ENCODE data around the gene CMPK1.
A peak's percentile ranks its signal among the peaks of the same experiment; 100 is the strongest.

Gene CMPK1

GRCh38 chr1:47415728-47416318, 82.2 kb downstream of the CMPK1 start, which contains the start of gene FOXE3:
Gene FOXE3 (plus strand): TSS chr1:47416285. CDS start chr1:47416316, 31 bp downstream.
- H3K36me3 Mint-ChIP-seq, result peaks cover 4% of the 10 kb centered on the region
- no peak for ATAC-seq (ENCODE audit: low read depth)
- peaks cover 5% of the 10 kb centered on the region for H3K4me1 Mint-ChIP-seq
- H3K27me3 Mint-ChIP-seq, result peaks cover 36% of the 10 kb centered on the region
- H3K4me3 Mint-ChIP-seq, result peak within 1 kb of the TSS; percentile 49
- H3K27ac Mint-ChIP-seq, result no peak within 1 kb of the TSS
- no peak for DNase-seq (ENCODE audit: low spot score in 2 of 2)
- H3K9me3 Mint-ChIP-seq, result no peaks in the 10 kb centered on the region

GRCh38 chr1:47416319-47417169, 83.0 kb downstream of the CMPK1 start:
- ATAC-seq (ENCODE audit: low read depth), result no peak
- peaks cover 4% of the 10 kb centered on the region for H3K36me3 Mint-ChIP-seq
- no peak for DNase-seq (ENCODE audit: low spot score in 2 of 2)
- H3K27me3 Mint-ChIP-seq, result peaks cover 36% of the 10 kb centered on the region
- no peak overlapping the region for H3K27ac Mint-ChIP-seq
- H3K4me1 Mint-ChIP-seq, result peaks cover 5% of the 10 kb centered on the region
- H3K9me3 Mint-ChIP-seq, result no peaks in the 10 kb centered on the region
- no peak overlapping the region for H3K4me3 Mint-ChIP-seq

- Mint-ChIP-seq H3K4me1 (peaks cover 5% of the 10 kb centered on the region), H3K36me3 (peaks cover 4% of the 10 kb centered on the region), H3K4me3 (peak overlapping the region; percentile 61), H3K27ac (no peak overlapping the region), H3K9me3 (no peaks in the 10 kb centered on the region), H3K27me3 (peaks cover 36% of the 10 kb centered on the region)
- ATAC-seq (ENCODE audit: low read depth) (no peak), DNase-seq (ENCODE audit: low spot score in 2 of 2) (no peak)
Observed at GRCh38 chr1:47417170-47418044, 83.8 kb downstream of the CMPK1 start.

- no peak for DNase-seq (ENCODE audit: low spot score in 2 of 2)
- peaks cover 36% of the 10 kb centered on the region for H3K27me3 Mint-ChIP-seq
- ATAC-seq (ENCODE audit: low read depth), result no peak
- no peak overlapping the region for H3K27ac Mint-ChIP-seq
- H3K9me3 Mint-ChIP-seq, result no peaks in the 10 kb centered on the region
- peaks cover 5% of the 10 kb centered on the region for H3K4me1 Mint-ChIP-seq
- H3K36me3 Mint-ChIP-seq, result peaks cover 4% of the 10 kb centered on the region
- no peak overlapping the region for H3K4me3 Mint-ChIP-seq
Observed at GRCh38 chr1:47418122-47418521, 84.5 kb downstream of the CMPK1 start.

- Mint-ChIP-seq H3K4me3 (no peak overlapping the region), H3K36me3 (peaks cover 4% of the 10 kb centered on the region), H3K9me3 (no peaks in the 10 kb centered on the region), H3K4me1 (peaks cover 5% of the 10 kb centered on the region), H3K27ac (no peak overlapping the region), H3K27me3 (peaks cover 35% of the 10 kb centered on the region)
- ATAC-seq (ENCODE audit: low read depth), result no peak
- no peak for DNase-seq (ENCODE audit: low spot score in 2 of 2)
Observed at GRCh38 chr1:47418681-47419325, 85.2 kb downstream of the CMPK1 start.

GRCh38 chr1:47420547-47420946, 87.0 kb downstream of the CMPK1 start:
- Mint-ChIP-seq H3K27ac (no peak overlapping the region), H3K9me3 (no peaks in the 10 kb centered on the region), H3K4me1 (peaks cover 8% of the 10 kb centered on the region), H3K4me3 (no peak overlapping the region), H3K36me3 (peaks cover 2% of the 10 kb centered on the region), H3K27me3 (peaks cover 24% of the 10 kb centered on the region)
- ATAC-seq (ENCODE audit: low read depth) (no peak), DNase-seq (ENCODE audit: low spot score in 2 of 2) (no peak)

GRCh38 chr1:47423872-47424271, 90.3 kb downstream of the CMPK1 start:
- H3K4me1 Mint-ChIP-seq, result peaks cover 3% of the 10 kb centered on the region
- DNase-seq (ENCODE audit: low spot score in 2 of 2) (no peak), ATAC-seq (ENCODE audit: low read depth) (no peak)
- no peaks in the 10 kb centered on the region for H3K9me3 Mint-ChIP-seq
- H3K27me3 Mint-ChIP-seq, result peaks cover 4% of the 10 kb centered on the region
- no peaks in the 10 kb centered on the region for H3K36me3 Mint-ChIP-seq
- H3K27ac Mint-ChIP-seq, result no peak overlapping the region
- H3K4me3 Mint-ChIP-seq, result no peak overlapping the region

- ATAC-seq (ENCODE audit: low read depth) (no peak), DNase-seq (ENCODE audit: low spot score in 2 of 2) (no peak)
- H3K9me3 Mint-ChIP-seq, result no peaks in the 10 kb centered on the region
- H3K27ac Mint-ChIP-seq, result no peak overlapping the region
- no peak overlapping the region for H3K4me3 Mint-ChIP-seq
- H3K27me3 Mint-ChIP-seq, result peaks cover 2% of the 10 kb centered on the region
- H3K36me3 Mint-ChIP-seq, result no peaks in the 10 kb centered on the region
- H3K4me1 Mint-ChIP-seq, result peaks cover 3% of the 10 kb centered on the region
Observed at GRCh38 chr1:47424336-47424982, 90.9 kb downstream of the CMPK1 start.

Measured in memory B cell (primary cell).